ENCODE measurements around the gene MYCBPAP.

MYCBPAP gene

DNA sequence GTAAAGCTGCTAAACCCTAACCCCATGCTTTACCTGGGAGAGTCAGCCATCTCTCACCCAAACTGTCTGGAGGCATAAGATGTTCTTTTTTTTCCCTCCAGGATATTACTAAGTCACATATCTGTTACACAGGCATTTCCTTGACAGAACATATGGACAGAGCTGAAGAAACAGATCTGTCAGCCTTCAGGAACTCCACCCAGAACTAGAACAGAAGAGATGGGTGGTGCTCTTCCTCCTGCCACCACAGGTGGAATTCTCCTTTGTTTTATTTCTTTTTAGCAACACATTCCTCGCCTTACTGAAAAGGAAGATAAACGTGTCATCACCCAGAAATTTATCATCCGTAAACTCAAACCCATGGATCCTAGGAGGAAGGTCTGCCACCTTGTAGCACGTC is 8.8 kb downstream of the MYCBPAP start:
- DNase-seq (ENCODE audit: low read depth in 1 of 2, low spot score in 1 of 2) = no peak

DNA sequence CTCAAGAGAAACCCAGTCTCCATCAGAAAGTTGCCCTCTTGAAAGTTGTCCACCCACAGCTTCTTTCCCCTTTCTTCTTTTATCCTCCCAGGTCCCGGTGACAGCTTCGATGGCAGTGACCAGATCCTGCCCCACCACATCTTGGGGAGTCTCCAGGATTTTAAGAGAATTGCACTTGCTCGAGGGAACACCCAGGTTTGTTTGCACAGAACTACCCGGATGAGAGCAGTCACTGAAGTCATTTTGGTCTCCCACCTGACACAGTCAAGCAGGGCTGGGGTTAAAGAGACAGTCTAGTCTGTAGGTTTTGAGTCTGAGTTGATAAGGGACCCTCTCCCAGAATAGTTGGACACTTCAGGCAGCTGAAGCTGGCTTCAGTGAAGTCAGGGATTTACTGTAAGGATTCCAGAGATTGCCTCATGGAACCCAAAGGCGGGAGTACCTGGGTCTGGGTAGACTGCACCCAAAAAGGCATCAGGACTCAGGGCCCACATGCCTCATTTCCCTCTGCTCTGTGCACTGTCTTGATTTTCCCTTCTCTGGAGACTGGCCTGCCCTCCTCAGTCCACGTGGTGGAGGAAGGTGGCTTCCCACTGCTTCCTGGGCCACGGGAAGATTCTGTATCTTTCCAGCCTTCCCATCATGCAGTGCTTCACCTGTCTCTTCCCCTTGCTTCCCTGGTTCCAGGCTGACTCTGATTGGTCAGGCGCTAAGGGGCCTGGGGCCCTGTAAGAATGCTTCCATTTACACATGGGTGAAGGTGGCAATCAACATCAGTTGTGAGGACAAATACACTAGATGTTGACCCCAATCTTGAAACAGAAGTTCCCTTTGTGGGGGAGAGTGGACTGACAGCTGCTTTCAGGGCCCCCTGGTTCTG is 9.5 kb downstream of the MYCBPAP start:
- DNase-seq (ENCODE audit: low read depth in 1 of 2, low spot score in 1 of 2) = no peak

- DNase-seq (ENCODE audit: low read depth in 1 of 2, low spot score in 1 of 2) = no peak
Measured at GRCh38 chr17:50518384-50519023, 10.3 kb downstream of the MYCBPAP start.

GRCh38 chr17:50519141-50519834 is 11.0 kb downstream of the MYCBPAP start:
- DNase-seq (ENCODE audit: low read depth in 1 of 2, low spot score in 1 of 2) = no peak

- DNase-seq (ENCODE audit: low read depth in 1 of 2, low spot score in 1 of 2) = no peak
Measured at GRCh38 chr17:50520483-50520882, 12.2 kb downstream of the MYCBPAP start.

DNA sequence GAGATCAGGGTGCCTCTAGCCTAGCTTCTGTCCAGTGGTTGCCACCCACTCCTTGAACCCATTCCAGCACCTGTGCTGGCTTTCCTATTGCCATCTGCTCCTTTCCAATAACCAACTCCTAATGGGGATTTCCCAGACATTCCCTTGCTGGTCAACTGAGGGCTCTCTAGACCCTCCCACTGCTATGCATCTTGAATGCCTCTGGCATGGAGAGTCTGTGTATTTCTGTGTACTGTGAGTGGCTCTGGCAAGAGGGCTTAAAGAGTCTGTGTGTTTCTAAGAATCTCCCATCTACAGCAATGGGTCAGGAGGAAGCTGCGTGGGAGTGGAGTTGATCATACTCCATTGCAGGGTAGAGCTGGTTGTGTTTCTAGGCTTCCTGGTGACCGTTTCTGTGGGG is 13.3 kb downstream of the MYCBPAP start:
- DNase-seq (ENCODE audit: low read depth in 1 of 2, low spot score in 1 of 2) = no peak

- no peak for DNase-seq (ENCODE audit: low read depth in 1 of 2, low spot score in 1 of 2)
Measured at GRCh38 chr17:50522766-50523165, 14.5 kb downstream of the MYCBPAP start.

GRCh38 chr17:50523208-50523607 is 15.0 kb downstream of the MYCBPAP start:
- DNase-seq (ENCODE audit: low read depth in 1 of 2, low spot score in 1 of 2) = no peak

DNA sequence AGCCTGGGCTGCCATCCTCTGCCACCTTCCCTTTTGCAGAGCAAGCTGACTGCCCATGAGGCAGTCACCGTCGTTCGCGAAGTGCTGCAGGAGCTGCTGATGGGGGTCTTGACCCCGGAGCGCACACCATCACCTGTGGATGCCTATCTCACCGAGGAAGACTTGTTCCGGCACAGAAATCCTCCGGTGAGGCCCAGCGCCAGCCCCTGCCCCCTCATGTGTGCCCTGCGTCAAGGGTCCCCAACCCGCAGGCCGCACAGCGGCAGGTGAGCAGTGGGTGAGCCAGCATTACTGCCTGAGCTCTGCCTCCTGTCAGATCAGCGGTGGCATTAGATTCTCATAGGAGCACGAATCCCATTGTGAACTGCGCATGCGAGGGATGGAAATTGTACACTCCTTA is 16.6 kb downstream of the MYCBPAP start:
- no peak for DNase-seq (ENCODE audit: low read depth in 1 of 2, low spot score in 1 of 2)

- no peak for DNase-seq (ENCODE audit: low read depth in 1 of 2, low spot score in 1 of 2)
Measured at GRCh38 chr17:50527155-50527762, 19.0 kb downstream of the MYCBPAP start.

DNA sequence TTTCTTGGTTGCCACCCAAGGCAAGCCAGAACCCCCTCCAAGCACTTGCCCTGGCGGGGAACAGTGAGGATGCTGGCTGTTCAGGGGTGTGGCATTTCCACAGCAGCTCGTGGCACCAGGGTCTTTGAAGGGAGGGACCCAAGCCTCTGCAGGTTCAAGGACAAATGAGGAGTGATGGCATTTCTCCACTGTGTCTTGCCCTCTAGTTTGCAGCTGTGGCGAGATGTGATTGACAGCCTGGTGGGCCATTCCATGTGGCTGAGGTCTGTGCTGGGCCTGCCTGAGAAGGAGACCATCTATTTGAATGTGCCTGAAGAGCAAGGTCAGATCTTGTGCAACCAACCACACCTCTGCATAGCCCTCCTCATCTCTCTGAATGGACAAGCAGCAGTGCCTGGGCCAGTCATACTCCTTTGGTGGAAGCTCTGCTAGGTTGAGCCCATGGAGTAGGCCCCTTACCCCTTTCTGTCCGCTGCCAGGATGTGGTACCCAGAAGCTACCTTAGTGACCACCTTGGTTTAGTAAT is 19.8 kb downstream of the MYCBPAP start:
- DNase-seq (ENCODE audit: low read depth in 1 of 2, low spot score in 1 of 2) = no peak

GRCh38 chr17:50529849-50530248 is 21.6 kb downstream of the MYCBPAP start:
- DNase-seq (ENCODE audit: low read depth in 1 of 2, low spot score in 1 of 2) = no peak

- no peak for DNase-seq (ENCODE audit: low read depth in 1 of 2, low spot score in 1 of 2)
Measured at GRCh38 chr17:50531428-50532025, 23.3 kb downstream of the MYCBPAP start.

- DNase-seq (ENCODE audit: low read depth in 1 of 2, low spot score in 1 of 2) = no peak
Measured at GRCh38 chr17:50532452-50533024, 24.3 kb downstream of the MYCBPAP start, which contains the start of gene EPN3. Gene EPN3 (plus strand): TSS chr17:50532735. CDS start chr17:50536557, 3,822 bp downstream.

DNA sequence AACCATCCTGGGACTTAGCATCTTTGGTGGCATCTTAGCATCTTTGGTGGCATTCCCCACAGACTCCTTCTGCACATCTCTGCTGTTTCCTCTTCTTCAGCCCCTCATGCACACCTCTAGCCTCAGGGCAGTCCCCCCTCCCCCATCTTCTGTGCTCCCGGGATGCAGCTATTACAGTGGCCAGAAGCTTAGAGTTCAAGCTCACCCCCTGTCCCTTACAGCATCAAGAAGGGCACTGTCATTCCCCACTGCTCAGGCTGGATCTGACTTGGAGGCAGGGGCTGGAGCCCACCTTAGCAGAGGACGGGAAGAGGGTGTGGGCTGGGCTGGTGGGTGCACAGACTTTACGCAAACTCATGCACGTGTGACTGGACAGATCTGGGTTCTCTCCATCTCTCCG is 24.9 kb downstream of the MYCBPAP start:
- DNase-seq (ENCODE audit: low read depth in 1 of 2, low spot score in 1 of 2) = no peak

GRCh38 chr17:50533720-50534148 is 25.5 kb downstream of the MYCBPAP start:
- DNase-seq (ENCODE audit: low read depth in 1 of 2, low spot score in 1 of 2) = no peak

DNA sequence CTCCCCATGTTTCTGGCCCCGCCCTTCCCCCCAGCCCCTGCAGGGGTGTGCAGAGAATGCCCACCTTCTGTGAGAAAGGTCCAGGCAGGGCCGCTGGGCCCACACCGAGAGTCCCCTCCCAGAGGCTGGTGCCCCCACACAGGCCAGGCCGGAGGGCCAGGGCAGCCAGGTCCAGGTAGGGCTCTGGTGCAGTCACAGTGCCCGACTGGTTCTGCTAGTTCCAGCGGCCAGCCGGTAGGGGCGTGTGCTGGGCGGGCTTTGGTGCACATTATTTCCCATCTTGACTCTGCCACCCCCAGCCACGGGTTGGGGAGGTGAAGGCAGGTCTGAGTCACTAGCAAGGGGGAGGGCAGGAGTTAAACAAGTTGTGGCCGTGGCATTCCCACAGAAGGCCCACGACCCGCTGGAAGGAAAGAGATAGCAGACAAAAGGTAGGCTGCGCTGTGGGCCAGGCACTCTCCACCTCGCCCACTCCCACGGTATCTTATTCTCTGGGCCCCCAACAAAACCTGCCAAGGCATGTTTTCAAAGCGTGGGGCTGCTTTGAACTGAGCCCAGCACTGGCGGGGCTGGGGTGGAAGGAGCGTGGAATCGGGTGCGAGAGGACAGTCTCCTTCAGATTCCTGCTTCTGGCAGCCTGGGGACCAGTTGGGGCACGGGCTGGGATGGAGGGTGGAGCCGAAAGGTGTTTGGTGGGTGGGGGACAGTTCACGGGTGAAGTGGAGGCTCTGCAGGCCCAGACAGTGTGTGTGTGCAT is 26.2 kb downstream of the MYCBPAP start:
- no peak for DNase-seq (ENCODE audit: low read depth in 1 of 2, low spot score in 1 of 2)

- DNase-seq (ENCODE audit: low read depth in 1 of 2, low spot score in 1 of 2) = no peak
Measured at GRCh38 chr17:50534979-50535326, 26.7 kb downstream of the MYCBPAP start.

DNA sequence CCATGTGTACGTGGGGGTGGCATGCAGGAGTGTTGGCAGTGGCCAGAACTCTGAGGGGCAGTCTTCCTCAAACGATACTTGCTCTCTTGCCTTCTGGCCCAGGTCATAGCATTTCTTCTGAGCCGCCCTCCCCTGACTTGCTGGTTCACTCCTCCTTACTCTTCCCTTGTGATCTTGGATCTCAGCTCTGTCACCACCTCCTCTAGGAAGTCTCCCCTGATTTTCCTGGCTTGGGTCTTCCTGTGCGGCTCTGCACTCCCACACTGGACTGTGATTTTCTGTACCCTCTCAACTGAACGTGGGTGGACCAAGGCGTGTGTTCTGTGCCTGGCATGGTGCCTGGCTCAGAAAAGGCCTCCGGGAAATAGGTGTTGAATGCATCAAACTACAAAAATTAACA is 27.2 kb downstream of the MYCBPAP start:
- DNase-seq (ENCODE audit: low read depth in 1 of 2, low spot score in 1 of 2) = no peak

Data from activated T-helper 1 cell treated with anti-CD3 and anti-CD28 coated beads, Interleukin-2, amount 50 U/mL, for 16 hours (primary cell).